Right renal cortex interstitium (tissue), 3 donors: ENCODE results near the gene HOOK2. TPM values are rescaled to one million over a fixed set of nuclear protein-coding genes. Genes with fewer than 3 reads are reported as not detected.
"Not testable (repeated sequence)": the region's sequence is repeated elsewhere in the genome, so short reads cannot be mapped to it uniquely, and the experiment has no call there.

Source experiments
- DNase-seq, 3 donors: peaks; one replicate each; pipeline ENCODE4 v3.0.0-alpha.2; 2013; ENCODE audit warnings: low read depth in 3 of 3, low spot score in 2 of 3
- polyA plus RNA-seq, 3 donors: library from polyadenylated mRNA; unstranded; fragments of 120-200 nt; gene quantifications; one replicate each; pipeline ENCODE4 v1.2.1, GENCODE V29; 2013; ENCODE audit not compliant: insufficient read length in 3 of 3

Gene HOOK2
- polyA plus RNA-seq, 3 donors, result 34.5 to 47.7 (median 42.4) TPM

DNA sequence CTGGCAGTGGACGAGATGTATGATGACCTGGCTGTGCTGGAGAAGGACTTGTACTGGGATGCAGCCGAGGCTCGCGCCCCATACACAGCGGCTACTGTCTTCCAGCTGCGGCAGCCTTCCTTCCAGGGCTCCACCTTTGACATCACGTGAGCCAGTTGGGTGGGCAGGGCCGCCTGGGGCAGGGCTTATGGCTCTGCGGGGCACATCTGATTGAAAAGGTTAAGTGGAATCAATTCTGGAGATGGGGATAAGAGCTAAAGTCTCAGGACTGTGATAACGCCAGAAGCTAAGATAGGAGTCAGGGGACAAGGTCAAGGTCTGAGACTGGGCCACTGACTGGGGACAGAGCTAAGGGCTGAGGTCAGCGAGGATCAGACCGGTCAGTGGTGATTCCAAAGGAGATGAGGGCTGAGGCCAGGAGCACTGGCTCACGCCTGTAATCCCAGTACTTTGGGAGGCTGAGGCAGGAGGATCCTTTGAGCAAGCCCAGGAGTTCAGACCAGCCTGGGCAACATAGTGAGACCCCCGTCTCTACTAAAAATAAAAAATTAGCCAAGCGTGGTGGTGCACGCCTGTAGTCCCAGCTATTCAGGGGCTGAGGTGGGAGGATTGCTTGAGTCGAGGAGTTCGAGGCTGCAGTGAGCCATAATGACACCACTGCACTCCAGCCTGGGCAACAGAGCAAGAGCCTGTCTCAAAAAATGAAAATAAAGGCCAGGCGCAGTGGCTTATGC lies 19.0 kb downstream of the HOOK2 start:
- DNase-seq, result no peak

GRCh38 chr19:12754465-12755196 lies 20.7 kb downstream of the HOOK2 start:
- no peak for DNase-seq

GRCh38 chr19:12752056-12752781 lies 23.1 kb downstream of the HOOK2 start:
- no peak for DNase-seq

DNA sequence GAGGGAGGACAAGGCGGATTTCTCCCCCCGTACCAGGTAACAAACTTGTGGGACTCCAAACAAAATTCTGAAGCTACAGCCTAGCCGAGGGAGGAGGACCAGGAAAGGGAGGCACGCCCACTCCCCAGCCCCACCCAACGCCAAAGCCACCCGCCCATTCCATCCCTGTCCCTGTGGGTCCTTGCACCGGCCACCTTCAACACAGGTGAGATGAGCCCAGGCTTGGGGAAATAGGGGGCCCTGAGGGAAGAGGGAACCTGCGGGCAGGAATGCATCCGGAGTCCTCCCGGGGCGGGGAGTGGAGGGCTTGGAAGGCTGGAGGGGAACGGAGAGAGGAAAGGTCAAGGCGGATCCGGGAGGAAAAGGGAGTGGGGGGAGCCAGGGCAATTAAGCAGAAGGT lies 23.7 kb downstream of the HOOK2 start, which contains the start of gene BEST2:
TSS of gene BEST2 (plus strand) at position 157 of the 400 bp plus-strand sequence. CDS start 802 bp downstream, outside the sequence.
- DNase-seq, result no peak

DNA sequence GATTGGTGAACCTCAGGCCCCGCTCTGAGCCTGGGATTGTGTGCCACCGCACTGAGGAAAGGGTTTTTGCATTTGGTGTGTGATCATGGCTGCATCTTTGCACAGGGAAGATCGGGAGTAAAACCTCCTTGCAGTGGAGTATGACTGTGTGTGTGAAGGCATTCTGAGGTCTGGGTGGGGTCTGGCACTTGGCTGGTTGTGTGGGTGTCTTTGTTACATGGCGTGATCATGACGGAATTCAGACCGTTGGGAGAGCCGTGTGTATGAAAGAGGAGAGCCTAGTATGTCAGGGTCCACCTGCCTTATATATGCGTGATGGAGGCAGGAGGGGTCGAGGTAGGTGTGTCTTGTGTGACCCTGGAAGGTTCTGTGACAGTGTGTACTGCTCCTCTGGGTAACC lies 24.5 kb downstream of the HOOK2 start:
- DNase-seq, result no peak

- no peak for DNase-seq
Observed at GRCh38 chr19:12749938-12750521, 25.3 kb downstream of the HOOK2 start.

DNA sequence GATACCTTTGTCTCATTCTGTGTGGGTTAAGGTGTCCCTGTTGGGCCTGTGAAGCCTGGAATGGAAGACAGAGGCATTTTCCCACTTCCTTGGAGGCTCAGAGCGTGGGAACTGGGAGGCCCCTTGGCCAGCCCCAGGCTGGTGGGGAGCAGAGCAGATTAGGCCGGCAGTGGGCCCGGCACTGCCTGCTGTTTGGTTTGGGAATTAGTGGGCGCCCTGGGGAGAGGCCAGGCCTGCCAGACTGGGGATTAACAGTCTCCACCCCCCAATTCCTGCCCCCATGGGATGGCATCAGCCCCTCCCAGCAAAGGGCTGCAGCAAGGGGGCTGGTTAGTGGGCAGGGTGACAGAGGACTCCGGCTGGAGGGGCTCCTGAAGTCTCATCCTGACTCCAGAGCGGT lies 26.9 kb downstream of the HOOK2 start:
- DNase-seq, result no peak

DNA sequence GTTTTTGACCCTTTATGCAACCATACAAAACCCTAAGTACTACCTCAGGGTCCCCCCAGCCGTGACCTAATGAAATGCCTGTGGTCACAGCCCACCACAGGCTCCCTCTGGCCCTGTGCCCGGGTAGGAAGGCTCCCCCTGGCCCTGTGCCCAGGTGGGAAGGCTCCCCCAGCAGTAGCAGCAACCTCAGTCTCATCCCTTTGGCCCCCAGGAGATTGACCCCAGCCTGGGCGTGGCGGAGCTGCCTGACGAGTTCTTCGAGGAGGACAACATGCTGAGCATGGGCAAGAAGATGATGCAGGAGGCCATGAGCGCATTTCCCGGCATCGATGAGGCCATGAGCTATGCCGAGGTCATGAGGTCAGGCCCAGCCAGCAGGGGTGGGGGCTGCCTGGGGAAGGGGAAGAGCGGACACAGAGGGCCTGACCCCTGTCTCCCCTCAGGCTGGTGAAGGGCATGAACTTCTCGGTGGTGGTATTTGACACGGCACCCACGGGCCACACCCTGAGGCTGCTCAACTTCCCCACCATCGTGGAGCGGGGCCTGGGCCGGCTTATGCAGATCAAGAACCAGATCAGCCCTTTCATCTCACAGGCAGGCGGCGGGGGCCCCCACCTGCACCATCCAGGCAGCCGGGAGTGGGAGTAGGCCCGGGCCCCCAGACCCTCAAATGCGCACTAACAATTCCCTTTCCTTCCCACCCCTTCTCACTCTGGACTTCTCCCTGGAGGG lies 30.0 kb downstream of the HOOK2 start:
- no peak for DNase-seq

GRCh38 chr19:12737835-12738351 lies 37.5 kb downstream of the HOOK2 start:
- no peak for DNase-seq

GRCh38 chr19:12736995-12737834 lies 38.1 kb downstream of the HOOK2 start, which contains the start of gene GET3:
Gene GET3, plus strand, starts transcription at chr19:12737497. Its CDS starts 9 bp downstream, at chr19:12737506.
- peak; percentile 97 to 98 (median 98) for DNase-seq

GRCh38 chr19:12733369-12734214 lies 41.8 kb downstream of the HOOK2 start:
- DNase-seq, result no peak

GRCh38 chr19:12731337-12731736 lies 44.0 kb downstream of the HOOK2 start:
- no peak for DNase-seq

- DNase-seq, result no peak
Observed at GRCh38 chr19:12730064-12730463, 45.3 kb downstream of the HOOK2 start.

- DNase-seq, result no peak
Observed at GRCh38 chr19:12727745-12728433, 47.5 kb downstream of the HOOK2 start.

DNA sequence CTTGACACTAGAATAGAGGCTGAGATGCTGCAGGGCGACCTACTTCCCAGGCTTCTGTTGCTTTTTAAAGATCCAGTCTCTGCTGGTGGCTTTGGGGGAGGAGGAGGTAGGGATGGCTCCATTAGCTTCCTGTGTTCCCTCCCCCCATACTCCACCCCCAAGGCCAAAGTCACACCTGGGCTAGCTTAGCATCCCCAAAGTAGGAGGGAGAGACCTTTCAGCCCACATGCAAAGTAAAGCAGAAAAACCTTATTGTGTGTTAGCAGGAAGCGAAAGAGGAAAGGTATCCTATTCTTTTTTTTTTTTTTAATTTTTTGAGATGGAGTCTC lies 48.4 kb downstream of the HOOK2 start:
- DNase-seq, result no peak

GRCh38 chr19:12725612-12726011 lies 49.7 kb downstream of the HOOK2 start:
- not testable (repeated sequence) for DNase-seq

DNA sequence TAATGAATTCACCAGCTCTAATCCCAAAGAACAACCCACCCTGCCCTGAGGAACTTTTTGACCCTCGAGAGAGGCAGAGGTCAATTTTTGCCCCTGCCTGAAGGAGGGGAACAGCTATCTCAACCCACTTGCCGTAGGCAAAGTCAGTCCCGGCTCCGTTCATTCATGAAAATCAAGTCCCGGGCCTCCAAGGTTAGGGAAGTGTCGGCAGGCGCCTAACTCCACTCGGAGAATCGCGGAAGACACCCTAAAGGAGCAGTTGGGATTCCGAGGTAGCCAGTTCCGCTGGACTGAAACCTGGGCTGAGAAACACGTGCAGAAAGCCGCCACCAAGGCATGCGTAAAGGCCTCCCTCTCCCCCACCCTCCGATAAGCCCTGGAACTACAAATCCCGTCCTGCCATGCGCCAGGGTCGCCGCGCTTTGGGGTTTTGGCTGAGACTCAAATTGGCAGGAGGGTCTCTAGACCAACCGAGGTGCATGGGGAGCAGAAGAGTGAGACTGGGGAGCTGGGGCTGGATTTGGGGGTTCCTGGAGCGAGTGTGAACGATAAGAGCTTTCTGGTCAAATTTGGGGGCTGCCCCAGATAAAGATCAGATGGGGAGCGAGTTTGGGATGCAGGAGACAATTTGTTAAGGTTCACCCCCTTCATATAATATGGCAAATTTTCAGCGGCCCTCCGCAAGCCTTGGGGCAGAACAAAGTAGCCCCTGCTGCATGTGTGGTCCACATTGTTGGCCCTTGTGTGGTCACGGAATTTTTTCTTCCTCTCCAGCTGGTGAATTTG lies 51.5 kb downstream of the HOOK2 start, which contains the start of gene TNPO2:
TSS of gene TNPO2 (minus strand) at position 292 of the 786 bp plus-strand sequence. CDS start 2,955 bp downstream, outside the sequence.
- DNase-seq, result peak in 1 of 3 donors; percentile 61
